Thyroid gland (tissue), 4 donors: ENCODE measurements around the gene ROCK2. TPM values are rescaled to one million over a fixed set of nuclear protein-coding genes. Genes with fewer than 3 reads are reported as not detected.

Experiments
- DNase-seq, 2 donors: peaks; one replicate each; pipeline ENCODE4 v3.0.0-alpha.2; 2019
- H3K27ac ChIP-seq, 3 donors: fragments of 200-600 bp; sonication (generic); 1 replicate in 2 of 3; 2 replicates in 1 of 3; pipeline ENCODE4 v1.5.1; 2016 to 2019; ENCODE audit warnings: mild to moderate bottlenecking in 1 of 3, moderate library complexity in 1 of 3
- H3K27me3 ChIP-seq: fragments of 200-600 bp; sonication (generic); one replicate; pipeline ENCODE4 v1.5.1; 2019
- H3K36me3 ChIP-seq, 2 donors: fragments of 200-600 bp; sonication (generic); one replicate each; pipeline ENCODE4 v1.5.1; 2016 to 2019
- H3K4me1 ChIP-seq, 2 donors: fragments of 200-600 bp; sonication (generic); one replicate each; pipeline ENCODE4 v1.5.1; 2017 to 2019
- H3K4me3 ChIP-seq, 3 donors: fragments of 200-600 bp; sonication (generic); replicated peaks in 1 of 3; 1 replicate in 2 of 3; 2 replicates in 1 of 3; pipeline ENCODE4 v1.5.1; 2016; ENCODE audit warnings: mild to moderate bottlenecking in 1 of 3
- H3K9me3 ChIP-seq: fragments of 200-600 bp; sonication (generic); one replicate; pipeline ENCODE4 v1.5.1; 2017
- CTCF ChIP-seq, 6 experiments: fragments of 200-600 bp in 3 of 6; fragments of 450-650 bp in 3 of 6; sonication (generic) in 3 of 6; IDR thresholded peaks; one replicate each; pipeline ENCODE4 v1.5.1; 2016 to 2019; ENCODE audit warnings: antibody characterized with exemption in 6 of 6, mild to moderate bottlenecking in 2 of 6, inconsistent platforms in 1 of 6, moderate library complexity in 1 of 6
- POLR2A ChIP-seq, 2 donors: fragments of 450-650 bp; IDR thresholded peaks; one replicate each; pipeline ENCODE4 v1.6.1; 2017; ENCODE audit warnings: antibody characterized with exemption in 2 of 2, mild to moderate bottlenecking in 2 of 2, moderate library complexity in 1 of 2
- WGBS, 2 donors: methylation state at CpG; one replicate each; pipeline ENCODE4 v1.1.5; 2017; 5-methylcytosine and 5-hydroxymethylcytosine counted together
- intact Hi-C: fragments of 100-400 bp; cut with DNase I; formaldehyde crosslinking; loops from one replicate; pipeline ENCODE4 v1.15.1; 2023
- total RNA-seq, 4 donors: library from RNA; depleted of rRNA; stranded (reverse); fragments of >200 nt; gene quantifications; one replicate each; pipeline ENCODE4 v1.2.3, GENCODE V29; 2016

Gene ROCK2
- total RNA-seq, 4 donors from 2014 or later: 37.3 to 47.5 (median 42.1) TPM

- no peaks in the 10 kb centered on the region for H3K9me3 ChIP-seq
- intact Hi-C loops: no loop called here
- TF ChIP-seq CTCF (IDR thresholded peaks at IDR 0.05) (no peak), POLR2A (IDR thresholded peaks at IDR 0.05) (no peak)
- no peaks in the 10 kb centered on the region for H3K4me1 ChIP-seq
- H3K27ac ChIP-seq: no peak overlapping the region
- 87 to 89% methylated on average over 6 of the region's 6 CpGs for WGBS, 2 donors
- H3K36me3 ChIP-seq: no peaks in the 10 kb centered on the region
- no peaks in the 10 kb centered on the region for H3K27me3 ChIP-seq
- DNase-seq: no peak
- no peak overlapping the region for H3K4me3 ChIP-seq
Observed at GRCh38 chr2:11239666-11240462, 104.6 kb downstream of the ROCK2 start.

- Histone ChIP-seq H3K27me3 (no peaks in the 10 kb centered on the region), H3K4me3 (no peak overlapping the region), H3K4me1 (no peaks in the 10 kb centered on the region), H3K27ac (no peak overlapping the region), H3K9me3 (no peaks in the 10 kb centered on the region), H3K36me3 (no peaks in the 10 kb centered on the region)
- TF ChIP-seq POLR2A (IDR thresholded peaks at IDR 0.05): no peak
- TF ChIP-seq CTCF (IDR thresholded peaks at IDR 0.05): no peak
- intact Hi-C loops: no loop called here
- WGBS, 2 donors: 95 to 96% methylated on average over 2 of the region's 2 CpGs
- DNase-seq: no peak
Observed at GRCh38 chr2:11239147-11239546, 105.3 kb downstream of the ROCK2 start.

- 76 to 88% methylated on average over 2 of the region's 2 CpGs for WGBS, 2 donors
Observed at GRCh38 chr2:11237122-11237521, 107.3 kb downstream of the ROCK2 start.

GRCh38 chr2:11236335-11236734 is 108.1 kb downstream of the ROCK2 start:
- WGBS, 2 donors: 85 to 87% methylated on average over 3 of the region's 3 CpGs
- H3K27ac ChIP-seq: no peak overlapping the region
- H3K27me3 ChIP-seq: no peaks in the 10 kb centered on the region
- intact Hi-C loops: no loop called here
- H3K4me1 ChIP-seq: no peaks in the 10 kb centered on the region
- TF ChIP-seq CTCF (IDR thresholded peaks at IDR 0.05) (no peak), POLR2A (IDR thresholded peaks at IDR 0.05) (no peak)
- H3K9me3 ChIP-seq: no peaks in the 10 kb centered on the region
- H3K4me3 ChIP-seq: no peak overlapping the region
- H3K36me3 ChIP-seq: no peaks in the 10 kb centered on the region
- no peak for DNase-seq

More at GRCh38 chr2:11237122-11237521, 107.3 kb downstream of the ROCK2 start:
- TF ChIP-seq POLR2A (IDR thresholded peaks at IDR 0.05) (no peak), CTCF (IDR thresholded peaks at IDR 0.05) (no peak)
- H3K9me3 ChIP-seq: no peaks in the 10 kb centered on the region
- H3K4me1 ChIP-seq: no peaks in the 10 kb centered on the region
- no peak for DNase-seq
- H3K4me3 ChIP-seq: no peak overlapping the region
- no peaks in the 10 kb centered on the region for H3K36me3 ChIP-seq
- no peak overlapping the region for H3K27ac ChIP-seq
- no peaks in the 10 kb centered on the region for H3K27me3 ChIP-seq
- intact Hi-C loops: no loop called here

GRCh38 chr2:11235583-11235982 is 108.9 kb downstream of the ROCK2 start:
- Histone ChIP-seq H3K27me3 (no peaks in the 10 kb centered on the region), H3K4me1 (no peaks in the 10 kb centered on the region), H3K36me3 (no peaks in the 10 kb centered on the region), H3K27ac (no peak overlapping the region), H3K9me3 (no peaks in the 10 kb centered on the region), H3K4me3 (no peak overlapping the region)
- WGBS, 2 donors: 66% methylated on average over 2 of the region's 2 CpGs
- no peak for DNase-seq
- no peak for TF ChIP-seq CTCF (IDR thresholded peaks at IDR 0.05)
- TF ChIP-seq POLR2A (IDR thresholded peaks at IDR 0.05): no peak
- intact Hi-C loops: no loop called here
